H1 (cell line): ENCODE data around the gene GBX1. TPM values are rescaled to one million over a fixed set of nuclear protein-coding genes. Genes with fewer than 3 reads are reported as not detected.

Experiments
- CTCF ChIA-PET: fragments of 300-600 bp; sonication (Branson Sonifier 250); formaldehyde crosslinking; loops from one replicate; lab custom pipeline; 2021; ENCODE audit not compliant: partially characterized antibody; lab: Charles Lee
- POLR2A ChIA-PET: fragments of 300-600 bp; sonication (Branson Sonifier 250); formaldehyde crosslinking; loops from one replicate; lab custom pipeline; 2021; ENCODE audit warnings: inconsistent platforms; ENCODE audit not compliant: partially characterized antibody; lab: Charles Lee
- DNase-seq, 2 experiments: peaks; one replicate each; pipeline versions ENCODE4 v3.0.0 to v3.0.0-alpha.2; 2010 to 2022; ENCODE audit warnings: low spot score in 2 of 2, low read depth in 1 of 2, mixed read lengths in 1 of 2
- FAIRE-seq: peaks from 2 replicates; lab custom pipeline; 2011; peaks lifted over from hg19 to GRCh38; lab: Jason Lieb, UNC
- H2AFZ ChIP-seq: 2 replicates; pipeline ENCODE4 v1.8.1; 2012; ENCODE audit warnings: low read length, inconsistent platforms
- H2AK5ac ChIP-seq: 2 replicates; pipeline ENCODE4 v1.6.1; 2013; ENCODE audit warnings: low read depth, low read length
- H2BK120ac ChIP-seq: replicated peaks from 2 replicates; pipeline ENCODE3; 2013; ENCODE audit warnings: low read depth, low read length, inconsistent platforms
- H2BK12ac ChIP-seq: 2 replicates; pipeline ENCODE4 v1.6.1; 2013; ENCODE audit warnings: low read depth, low read length
- H2BK15ac ChIP-seq: 2 replicates; pipeline ENCODE4 v1.6.1; 2013; ENCODE audit warnings: low read length
- H2BK20ac ChIP-seq: 2 replicates; pipeline ENCODE4 v1.6.1; 2013; ENCODE audit warnings: low read length
- H2BK5ac ChIP-seq: 2 replicates; pipeline ENCODE4 v1.6.1; 2013; ENCODE audit warnings: low read depth, low read length
- H3K14ac ChIP-seq: 2 replicates; pipeline ENCODE4 v1.6.1; 2013; ENCODE audit warnings: inconsistent platforms; ENCODE audit not compliant: insufficient read length
- H3K18ac ChIP-seq: 2 replicates; pipeline ENCODE4 v1.6.1; 2013; ENCODE audit warnings: low read length; ENCODE audit errors: extremely low read depth
- H3K23ac ChIP-seq: 2 replicates; pipeline ENCODE4 v1.6.1; 2013; ENCODE audit warnings: inconsistent platforms; ENCODE audit not compliant: insufficient read length
- H3K23me2 ChIP-seq: 2 replicates; pipeline ENCODE4 v1.6.1; 2013; ENCODE audit warnings: low read depth, low read length
- H3K27ac ChIP-seq: 2 replicates; pipeline ENCODE4 v1.6.1; 2011; ENCODE audit warnings: low read depth, low read length, inconsistent platforms
- H3K27me3 ChIP-seq, 4 experiments: replicated peaks in 1 of 4; 1 replicate in 1 of 4; 2 replicates in 3 of 4; pipeline versions ENCODE4 v1.6.1 to v1.8.1; 2011 to 2013; ENCODE audit warnings: low read length in 3 of 4, mild to moderate bottlenecking in 3 of 4, inconsistent platforms in 2 of 4, mixed read lengths in 2 of 4, moderate library complexity in 1 of 4; ENCODE audit not compliant: control insufficient read depth in 3 of 4, insufficient read depth in 3 of 4; ENCODE audit errors: extremely low read depth in 1 of 4
- H3K36me3 ChIP-seq, 4 experiments: 2 replicates each; pipeline versions ENCODE4 v1.6.1 to v1.8.1; 2011 to 2013; ENCODE audit warnings: mild to moderate bottlenecking in 4 of 4, low read length in 3 of 4, moderate library complexity in 2 of 4, control low read depth in 1 of 4, inconsistent platforms in 1 of 4; ENCODE audit not compliant: insufficient read depth in 4 of 4, control insufficient read depth in 2 of 4
- H3K4ac ChIP-seq: replicated peaks from 2 replicates; pipeline ENCODE3; 2013; ENCODE audit warnings: low read length, low read depth, mixed read lengths, inconsistent platforms; ENCODE audit not compliant: insufficient read length
- H3K4me1 ChIP-seq, 4 experiments: replicated peaks in 1 of 4; 1 replicate in 1 of 4; 2 replicates in 3 of 4; pipeline versions ENCODE4 v1.6.1 to v1.8.1; 2011 to 2013; ENCODE audit warnings: low read length in 3 of 4, inconsistent platforms in 2 of 4, mixed read lengths in 1 of 4; ENCODE audit not compliant: insufficient read depth in 4 of 4, control insufficient read depth in 3 of 4
- H3K4me2 ChIP-seq, 2 experiments: 2 replicates each; pipeline versions ENCODE4 v1.6.1 to v1.8.1; 2011 to 2013; ENCODE audit warnings: low read depth in 2 of 2, low read length in 2 of 2, control low read depth in 1 of 2, inconsistent platforms in 1 of 2, mild to moderate bottlenecking in 1 of 2; ENCODE audit not compliant: insufficient read depth in 1 of 2
- H3K4me3 ChIP-seq, 4 experiments: fragments of 200-600, 300-600 bp in 1 of 4; sonication (generic), shearing (Covaris generic), sonication (Bioruptor Twin) in 1 of 4; 2 replicates each; pipeline versions ENCODE4 v1.5.1 to v1.8.1; 2011 to 2016; ENCODE audit warnings: low read length in 4 of 4, low read depth in 3 of 4, control low read depth in 2 of 4, inconsistent platforms in 2 of 4, mild to moderate bottlenecking in 2 of 4, mixed read lengths in 1 of 4, moderate library complexity in 1 of 4; ENCODE audit not compliant: insufficient read depth in 2 of 4; ENCODE audit errors: extremely low read depth in 1 of 4
- H3K56ac ChIP-seq: replicated peaks from 2 replicates; pipeline ENCODE3; 2013; ENCODE audit warnings: low read depth, mild to moderate bottlenecking, mixed read lengths, low read length, inconsistent platforms; ENCODE audit not compliant: insufficient read length
- H3K79me1 ChIP-seq: 2 replicates; pipeline ENCODE4 v1.6.1; 2013; ENCODE audit warnings: low read depth, low read length, control low read depth
- H3K79me2 ChIP-seq, 2 experiments: 2 replicates each; pipeline versions ENCODE4 v1.6.1 to v1.8.1; 2012 to 2013; ENCODE audit warnings: low read length in 2 of 2, mild to moderate bottlenecking in 2 of 2, inconsistent platforms in 1 of 2; ENCODE audit not compliant: insufficient read depth in 2 of 2, control insufficient read depth in 1 of 2
- H3K9ac ChIP-seq, 4 experiments: replicated peaks in 1 of 4; 1 replicate in 1 of 4; 2 replicates in 3 of 4; pipeline versions ENCODE4 v1.6.1 to v1.8.1; 2011 to 2013; ENCODE audit warnings: low read depth in 3 of 4, low read length in 3 of 4, control low read depth in 2 of 4, mild to moderate bottlenecking in 2 of 4, moderate library complexity in 2 of 4, inconsistent platforms in 1 of 4; ENCODE audit errors: extremely low read depth in 1 of 4
- H3K9me3 ChIP-seq, 2 experiments: 2 replicates each; pipeline versions ENCODE4 v1.6.1 to v1.8.1; 2012 to 2013; ENCODE audit warnings: mild to moderate bottlenecking in 2 of 2, moderate library complexity in 2 of 2, control low read depth in 1 of 2, inconsistent platforms in 1 of 2, low read depth in 1 of 2, low read length in 1 of 2, mixed read lengths in 1 of 2; ENCODE audit not compliant: insufficient read depth in 2 of 2
- H4K20me1 ChIP-seq, 2 experiments: replicated peaks in 1 of 2; 2 replicates each; pipeline versions ENCODE3 to v1.8.1; 2011 to 2013; ENCODE audit warnings: inconsistent platforms in 2 of 2, low read length in 2 of 2, mild to moderate bottlenecking in 1 of 2; ENCODE audit not compliant: insufficient read depth in 2 of 2, control insufficient read depth in 1 of 2
- H4K5ac ChIP-seq: 2 replicates; pipeline ENCODE4 v1.6.1; 2013; ENCODE audit warnings: low read length, low read depth, mixed read lengths, inconsistent platforms; ENCODE audit not compliant: insufficient read length
- H4K8ac ChIP-seq: 2 replicates; pipeline ENCODE4 v1.8.0; 2013; ENCODE audit warnings: mild to moderate bottlenecking, moderate library complexity, low read length, inconsistent platforms; ENCODE audit not compliant: insufficient read depth; ENCODE audit errors: extremely low read depth
- H4K91ac ChIP-seq: replicated peaks from 2 replicates; pipeline ENCODE3; 2013; ENCODE audit warnings: low read length, mixed read lengths, inconsistent platforms; ENCODE audit not compliant: insufficient read length
- ASH2L ChIP-seq: fragments of 200-600, 300-600 bp; sonication (generic); IDR thresholded peaks from one replicate; pipeline ENCODE4 v1.7.1; 2017; ENCODE audit warnings: low read length
- ATF3 ChIP-seq: IDR thresholded peaks from 2 replicates; pipeline ENCODE4 v1.6.1; 2011; ENCODE audit warnings: low read depth, mild to moderate bottlenecking, low read length; ENCODE audit not compliant: insufficient read depth
- CEBPB ChIP-seq: IDR thresholded peaks from 2 replicates; pipeline ENCODE4 v1.6.1; 2012; ENCODE audit warnings: low read depth, low read length
- CHD1 ChIP-seq: IDR thresholded peaks from 2 replicates; pipeline ENCODE4 v1.6.1; 2012; ENCODE audit warnings: low read depth, low read length, improper control_type of control experiment
- EP300 ChIP-seq, 2 experiments: IDR thresholded peaks; 1 replicate in 1 of 2; 2 replicates in 1 of 2; pipeline ENCODE4 v1.6.1; 2011 to 2012; ENCODE audit warnings: low read depth in 2 of 2, low read length in 2 of 2, mild to moderate bottlenecking in 2 of 2, borderline replicate concordance in 1 of 2, inconsistent platforms in 1 of 2, moderate library complexity in 1 of 2
- GTF2F1 ChIP-seq: IDR thresholded peaks from 2 replicates; pipeline ENCODE4 v1.6.1; 2012; ENCODE audit warnings: low read depth, low read length, improper control_type of control experiment, borderline replicate concordance
- JUND ChIP-seq: IDR thresholded peaks from 2 replicates; pipeline ENCODE4 v1.6.1; 2011; ENCODE audit warnings: mild to moderate bottlenecking, improper control_type of control experiment, low read length
- RFX5 ChIP-seq: IDR thresholded peaks from 2 replicates; pipeline ENCODE4 v1.6.1; 2011; ENCODE audit warnings: low read depth, low read length, improper control_type of control experiment, borderline replicate concordance
- SAP30 ChIP-seq: fragments of 300-600 bp; sonication (generic); IDR thresholded peaks from 2 replicates; pipeline ENCODE4 v1.7.1; 2012; ENCODE audit warnings: low read length, moderate library complexity, mild to moderate bottlenecking, inconsistent platforms; ENCODE audit not compliant: insufficient read depth, insufficient replicate concordance
- SUZ12 ChIP-seq: fragments of 200-600 bp; sonication (generic); IDR thresholded peaks from 2 replicates; pipeline ENCODE4 v1.6.1; 2012; ENCODE audit warnings: mild to moderate bottlenecking, inconsistent platforms, low read length, moderate library complexity, mixed read lengths
- TCF12 ChIP-seq: IDR thresholded peaks from 2 replicates; pipeline ENCODE4 v1.6.1; 2011; ENCODE audit warnings: low read depth, mild to moderate bottlenecking, low read length
- YY1 ChIP-seq: IDR thresholded peaks from 2 replicates; pipeline ENCODE4 v1.6.1; 2011; ENCODE audit warnings: low read depth, mild to moderate bottlenecking, low read length
- WGBS, 2 experiments: shearing (Covaris generic) in 1 of 2; methylation state at CpG; one replicate each; pipeline versions ENCODE4 v1.1.6 to v1.1.7; 2013 to 2015; ENCODE audit warnings: low lambda C conversion rate in 2 of 2, mixed read lengths in 2 of 2, inconsistent platforms in 1 of 2, low coverage in 1 of 2, missing lambda C conversion rate in 1 of 2; ENCODE audit not compliant: insufficient replicate concordance in 2 of 2, insufficient coverage in 1 of 2, insufficient read length in 1 of 2; ENCODE audit errors: extremely low coverage in 1 of 2, missing lambda C conversion rate in 1 of 2; 5-methylcytosine and 5-hydroxymethylcytosine counted together
- polyA plus RNA-seq, 7 experiments: library from polyadenylated mRNA; depleted of rRNA in 3 of 7; stranded (reverse) in 5 of 7; unstranded in 2 of 7; fragments of >200 nt in 5 of 7; fragments of 200-250 nt in 2 of 7; gene quantifications; 1 replicate in 5 of 7; 2 replicates in 1 of 7; 4 replicates in 1 of 7; pipeline versions ENCODE4 v1.2.1 to v1.2.3, GENCODE V29; 2011 to 2013; ENCODE audit warnings: missing spikeins in 2 of 7, mixed read lengths in 2 of 7
- total RNA-seq: library from RNA; stranded (reverse); fragmentation: NEBNext Ultra II Directional; extraction: Animal tissue kit (Norgen Biotek cat#: 25700); gene quantifications from 2 replicates; pipeline ENCODE4 v1.2.1, GENCODE V29; 2021

Gene GBX1
- total and polyA plus RNA-seq, 2 of the 8 experiments (the other 6 are each of a cell fraction or from before 2014, with no cell fraction given) = not detected

- ChIA-PET POLR2A (interaction anchor here (0.8 to 3.0 kb wide), 6 partner anchors 9 to 90 kb away, joined by 3 to 8 read pairs (median 7); partner anchors contain the start of gene ABCF2), CTCF (interaction anchor here (0.9 to 18.9 kb wide), 15 partner anchors 10 to 152 kb away, joined by 3 to 197 read pairs (median 5); partner anchors contain the start of gene GBX1)
- Histone ChIP-seq H3K18ac (no peak overlapping the region), H2BK20ac (no peak overlapping the region), H4K8ac (no peak overlapping the region), H2BK5ac (0 out of 2 replicates have a peak overlapping the region, but pooled peaks have one; percentile 13), H3K4me2 (peak overlapping the region in 1 of 2 experiments; percentile 63; a peak in 2 of 4 replicates), H3K23me2 (no peaks in the 10 kb centered on the region; the same call in 1 of the 2 replicates), H3K14ac (no peak overlapping the region), H3K23ac (no peak overlapping the region), H3K79me2 (no peaks in the 10 kb centered on the region), H2AFZ (no peak overlapping the region), H2AK5ac (no peak overlapping the region), H2BK15ac (no peak overlapping the region), H3K27me3 (peaks cover 0 to 1% (median 0%) of the 10 kb centered on the region in 4 experiments; a peak in 1 of 7 replicates), H2BK12ac (no peak overlapping the region), H4K91ac (no peak overlapping the region), H3K27ac (no peak overlapping the region), H4K5ac (no peak overlapping the region), H3K4me1 (peaks cover 7 to 30% (median 19%) of the 10 kb centered on the region in 4 experiments), H4K20me1 (peaks cover 10 to 23% of the 10 kb centered on the region in 2 experiments), H3K9ac (no peak overlapping the region), H2BK120ac (no peak overlapping the region), H3K79me1 (no peaks in the 10 kb centered on the region), H3K36me3 (peaks cover 0 to 9% (median 3%) of the 10 kb centered on the region in 4 experiments; a peak in 5 of 8 replicates), H3K56ac (no peak overlapping the region), H3K4ac (no peak overlapping the region), H3K4me3 (no peak overlapping the region), H3K9me3 (no peaks in the 10 kb centered on the region)
- 94% methylated on average over 10 of the region's 11 CpGs; no CpG with 5 or more reads in 1 of the 2 experiments for WGBS, 2 experiments
- FAIRE-seq (no peak), DNase-seq (no peak)
- no peak for TF ChIP-seq JUND
- no peak for TF ChIP-seq RFX5
- TF ChIP-seq GTF2F1 = no peak
- TF ChIP-seq TCF12 = no peak
- no peak for TF ChIP-seq SAP30
- no peak for TF ChIP-seq YY1
- TF ChIP-seq ASH2L = no peak
- TF ChIP-seq SUZ12 = no peak
- no peak for TF ChIP-seq CEBPB
- no peak for TF ChIP-seq EP300 (IDR thresholded peaks at IDR 0.05; ENCODE audit: borderline replicate concordance in 1 of 2, low read depth in 2 of 2, low read length in 2 of 2)
- TF ChIP-seq ATF3 = no peak
- no peak for TF ChIP-seq CHD1
Measured at GRCh38 chr7:151137791-151138152, 29.7 kb downstream of the GBX1 start.
